G401 (cell line): ENCODE measurements around the gene ZBED1. TPM values are rescaled to one million over a fixed set of nuclear protein-coding genes. Genes with fewer than 3 reads are reported as not detected.
"Not testable (repeated sequence)": the region's sequence is repeated elsewhere in the genome, so short reads cannot be mapped to it uniquely, and the experiment has no call there.

Source experiments
- DNase-seq: peaks from one replicate; pipeline ENCODE4 v3.0.0-alpha.2; 2015; ENCODE audit warnings: low spot score
- in situ Hi-C: cut with HindIII; loops from 2 replicates; pipeline ENCODE4 v1.10.0; 2016; ENCODE audit warnings: low sequenced_read_pairs, mixed read lengths
- total RNA-seq: library from RNA; depleted of rRNA; stranded (reverse); fragments of >200 nt; shearing (Covaris generic); gene quantifications from 2 replicates; pipeline ENCODE4 v1.2.3, GENCODE V29; 2014

Gene ZBED1
- total RNA-seq, 1 experiment from 2014 or later = 62.0 TPM

- in situ Hi-C loops = no loop called here
- no peak for DNase-seq
Measured at GRCh38 chrX:2521092-2521926, 20.5 kb upstream of the ZBED1 start.

- in situ Hi-C loops = no loop called here
- DNase-seq = no peak
Measured at GRCh38 chrX:2520539-2520938, 19.8 kb upstream of the ZBED1 start.

- DNase-seq, in situ Hi-C loops: not testable (repeated sequence)
Measured at GRCh38 chrX:2519638-2520037, 18.9 kb upstream of the ZBED1 start.

GRCh38 chrX:2517055-2517454 is 16.3 kb upstream of the ZBED1 start:
- no peak for DNase-seq
- in situ Hi-C loops = no loop called here

- in situ Hi-C loops = no loop called here
- no peak for DNase-seq
Measured at GRCh38 chrX:2516623-2517022, 15.8 kb upstream of the ZBED1 start.

- in situ Hi-C loops = no loop called here
- DNase-seq = no peak
Measured at GRCh38 chrX:2514131-2514530, 13.4 kb upstream of the ZBED1 start.

- in situ Hi-C loops = no loop called here
- no peak for DNase-seq
Measured at GRCh38 chrX:2513121-2513664, 12.4 kb upstream of the ZBED1 start.

GRCh38 chrX:2512501-2512900 is 11.7 kb upstream of the ZBED1 start:
- in situ Hi-C loops = no loop called here

GRCh38 chrX:2511326-2511725 is 10.6 kb upstream of the ZBED1 start:
- in situ Hi-C loops = no loop called here
- no peak for DNase-seq

More at GRCh38 chrX:2512501-2512900, 11.7 kb upstream of the ZBED1 start:
- no peak for DNase-seq

- DNase-seq = no peak
- in situ Hi-C loops = no loop called here
Measured at GRCh38 chrX:2508648-2509335, 8.0 kb upstream of the ZBED1 start.

GRCh38 chrX:2507904-2508627 is 7.3 kb upstream of the ZBED1 start:
- DNase-seq = no peak
- in situ Hi-C loops = no loop called here

GRCh38 chrX:2507196-2507595 is 6.4 kb upstream of the ZBED1 start:
- in situ Hi-C loops = no loop called here
- no peak for DNase-seq

GRCh38 chrX:2505341-2505740 is 4.6 kb upstream of the ZBED1 start:
- in situ Hi-C loops, DNase-seq: not testable (repeated sequence)

GRCh38 chrX:2504706-2505332 is 4.0 kb upstream of the ZBED1 start:
- DNase-seq = no peak
- in situ Hi-C loops = no loop called here

GRCh38 chrX:2503591-2504500 is 3.1 kb upstream of the ZBED1 start:
- no peak for DNase-seq
- in situ Hi-C loops = no loop called here

- in situ Hi-C loops = no loop called here
- DNase-seq = no peak
Measured at GRCh38 chrX:2502668-2503519, 2.1 kb upstream of the ZBED1 start.

- in situ Hi-C loops = no loop called here
- no peak for DNase-seq
Measured at GRCh38 chrX:2502120-2502667, 1.4 kb upstream of the ZBED1 start.
